Natural killer cell (primary cell): ENCODE results near the gene SELENOS. TPM values are rescaled to one million over a fixed set of nuclear protein-coding genes. Genes with fewer than 3 reads are reported as not detected.
A peak's percentile ranks its signal among the peaks of the same experiment; 100 is the strongest.

Experiments
- ATAC-seq, 3 donors: fragments of 150-1000 bp in 2 of 3; fragments of 200-7000 bp in 1 of 3; cut with Tn5 transposase; 1 replicate in 1 of 3; 2 replicates in 2 of 3; pipeline ENCODE4 v1.10.0; 2021; ENCODE audit warnings: mild to moderate bottlenecking in 2 of 3, moderate library complexity in 2 of 3
- DNase-seq, 2 donors: peaks; one replicate each; pipeline versions ENCODE4 v3.0.0 to v3.0.0-alpha.2; 2013 to 2021; ENCODE audit warnings: mixed read lengths in 1 of 2
- H3K27ac ChIP-seq: one replicate; pipeline ENCODE4 v1.5.1; 2013; ENCODE audit warnings: mild to moderate bottlenecking, low read length
- H3K27me3 ChIP-seq: one replicate; pipeline ENCODE4 v1.6.1; 2013; ENCODE audit warnings: low read length; ENCODE audit not compliant: control insufficient read depth, insufficient read depth
- H3K36me3 ChIP-seq: one replicate; pipeline ENCODE4 v1.6.1; 2013; ENCODE audit warnings: low read length; ENCODE audit not compliant: control insufficient read depth, insufficient read depth
- H3K4me1 ChIP-seq: one replicate; pipeline ENCODE4 v1.6.1; 2013; ENCODE audit warnings: low read length; ENCODE audit not compliant: control insufficient read depth, insufficient read depth
- H3K4me3 ChIP-seq: one replicate; pipeline ENCODE4 v1.5.1; 2013; ENCODE audit warnings: low read length
- H3K9me3 ChIP-seq: one replicate; pipeline ENCODE4 v1.6.1; 2013; ENCODE audit warnings: low read length; ENCODE audit not compliant: control insufficient read depth, insufficient read depth
- H3K27ac Mint-ChIP-seq, 2 donors: one replicate each; pipeline ENCODE4 v1.8.0; 2022; ENCODE audit warnings: mild to moderate bottlenecking in 2 of 2, mixed read lengths in 2 of 2, moderate library complexity in 1 of 2
- H3K27me3 Mint-ChIP-seq, 2 donors: one replicate each; pipeline ENCODE4 v1.8.0; 2022; ENCODE audit warnings: low read depth in 2 of 2, mixed read lengths in 2 of 2
- H3K36me3 Mint-ChIP-seq: one replicate; pipeline ENCODE4 v1.8.0; 2022; ENCODE audit warnings: mixed read lengths
- H3K4me1 Mint-ChIP-seq, 2 donors: one replicate each; pipeline ENCODE4 v1.8.0; 2022; ENCODE audit warnings: mixed read lengths in 2 of 2
- H3K4me3 Mint-ChIP-seq: one replicate; pipeline ENCODE4 v1.8.0; 2022; ENCODE audit warnings: mild to moderate bottlenecking, moderate library complexity, mixed read lengths
- H3K9me3 Mint-ChIP-seq, 2 donors: one replicate each; pipeline ENCODE4 v1.8.0; 2022; ENCODE audit warnings: mixed read lengths in 2 of 2
- CTCF ChIP-seq: fragments of 200-600 bp; IDR thresholded peaks from one replicate; pipeline ENCODE4 v1.8.0; 2022; ENCODE audit warnings: antibody characterized with exemption
- WGBS: methylation state at CpG from one replicate; pipeline ENCODE4 v1.1.7; 2013; ENCODE audit warnings: missing lambda C conversion rate; ENCODE audit not compliant: insufficient coverage; 5-methylcytosine and 5-hydroxymethylcytosine counted together
- intact Hi-C: fragments of 100-400 bp; cut with micrococcal nuclease; formaldehyde crosslinking; loops from one replicate; pipeline ENCODE4 v1.14.2; 2022
- total RNA-seq, 4 donors: library from RNA; stranded (reverse); fragments of 120-200 nt in 1 of 4; gene quantifications; one replicate each; pipeline versions ENCODE4 v1.2.3 to v1.2.4, GENCODE V29; 2013 to 2022

SELENOS gene
- total RNA-seq, 3 donors from 2014 or later (not counting 1 experiment from before 2014, with no cell fraction given): 33.6 to 44.2 (median 38.4) TPM

- Mint-ChIP-seq H3K9me3 (no peaks in the 10 kb centered on the region), H3K4me3 (no peak overlapping the region)
- H3K27ac ChIP-seq: no peak overlapping the region
These were observed 18.8 kb downstream of the SELENOS start for GRCh38 chr15:101258238-101259144.

GRCh38 chr15:101256757-101257156, 20.5 kb downstream of the SELENOS start:
- no peaks in the 10 kb centered on the region for H3K9me3 Mint-ChIP-seq
- no peak overlapping the region for H3K4me3 Mint-ChIP-seq
- H3K4me3 ChIP-seq: no peak overlapping the region
- H3K4me1 ChIP-seq: peaks cover 5% of the 10 kb centered on the region
- 95% methylated on average over 6 of the region's 6 CpGs for WGBS
- H3K27ac ChIP-seq: no peak overlapping the region
- TF ChIP-seq CTCF: no peak
- no peaks in the 10 kb centered on the region for H3K27me3 ChIP-seq
- no peaks in the 10 kb centered on the region for H3K36me3 Mint-ChIP-seq
- DNase-seq: peak in 1 of 2 donors; percentile 35
- peaks cover 7 to 14% of the 10 kb centered on the region in 2 donors for H3K4me1 Mint-ChIP-seq
- no peak overlapping the region for H3K27ac Mint-ChIP-seq
- no peaks in the 10 kb centered on the region for H3K9me3 ChIP-seq
- peaks cover 5 to 18% of the 10 kb centered on the region in 2 donors for H3K27me3 Mint-ChIP-seq
- ATAC-seq: no peak
- intact Hi-C loops: no loop called here
- no peaks in the 10 kb centered on the region for H3K36me3 ChIP-seq

More at GRCh38 chr15:101258238-101259144, 18.8 kb downstream of the SELENOS start:
- Mint-ChIP-seq H3K27me3 (peaks cover 5 to 18% of the 10 kb centered on the region in 2 donors), H3K4me1 (peaks cover 0 to 6% of the 10 kb centered on the region in 2 donors), H3K27ac (no peak overlapping the region), H3K36me3 (no peaks in the 10 kb centered on the region)
- WGBS: 47% methylated on average over 10 of the region's 11 CpGs
- no peaks in the 10 kb centered on the region for H3K36me3 ChIP-seq
- intact Hi-C loops: loop anchor here (1.0 to 2.0 kb wide), 2 partner anchors 170 to 244 kb away; no protein-coding TSS in a partner anchor
- ATAC-seq (peak; percentile 78 to 86 (median 84)), DNase-seq (peak; percentile 38 to 84)
- peaks cover 2% of the 10 kb centered on the region for H3K4me1 ChIP-seq
- H3K27me3 ChIP-seq: no peaks in the 10 kb centered on the region
- H3K9me3 ChIP-seq: no peaks in the 10 kb centered on the region
- H3K4me3 ChIP-seq: no peak overlapping the region
- TF ChIP-seq CTCF: peak; percentile 92

GRCh38 chr15:101255615-101256241, 21.6 kb downstream of the SELENOS start:
- no peak overlapping the region for H3K4me3 Mint-ChIP-seq
- no peak for ATAC-seq
- no peaks in the 10 kb centered on the region for H3K36me3 ChIP-seq
- H3K4me1 ChIP-seq: peaks cover 7% of the 10 kb centered on the region
- no peaks in the 10 kb centered on the region for H3K36me3 Mint-ChIP-seq
- peaks cover 5 to 18% of the 10 kb centered on the region in 2 donors for H3K27me3 Mint-ChIP-seq
- no peak overlapping the region for H3K27ac ChIP-seq
- peaks cover 9 to 15% of the 10 kb centered on the region in 2 donors for H3K4me1 Mint-ChIP-seq
- no peak overlapping the region for H3K4me3 ChIP-seq
- H3K27ac Mint-ChIP-seq: no peak overlapping the region
- no peaks in the 10 kb centered on the region for H3K9me3 ChIP-seq
- intact Hi-C loops: no loop called here
- no peaks in the 10 kb centered on the region for H3K9me3 Mint-ChIP-seq
- no peak for DNase-seq
- no peak for TF ChIP-seq CTCF
- H3K27me3 ChIP-seq: no peaks in the 10 kb centered on the region
- WGBS: 39% methylated on average over 8 of the region's 8 CpGs
